Keratinocyte (primary cell): ENCODE results near the gene KAZALD1. TPM values are rescaled to one million over a fixed set of nuclear protein-coding genes. Genes with fewer than 3 reads are reported as not detected.

Experiments
- DNase-seq: peaks from one replicate; pipeline ENCODE4 v3.0.0-alpha.2; 2011; ENCODE audit warnings: low read depth, missing footprints, low spot score
- FAIRE-seq: peaks from 2 replicates; lab custom pipeline; 2011; peaks lifted over from hg19 to GRCh38; lab: Jason Lieb, UNC
- H2AFZ ChIP-seq: 2 replicates; pipeline ENCODE4 v1.6.0; 2012; ENCODE audit warnings: low read length, control low read depth, inconsistent platforms; ENCODE audit not compliant: control insufficient read depth
- H3K27ac ChIP-seq: 2 replicates; pipeline ENCODE4 v1.5.1; 2011; ENCODE audit warnings: low read length; ENCODE audit not compliant: control insufficient read depth, insufficient read depth
- H3K27me3 ChIP-seq: 3 replicates; pipeline ENCODE4 v1.6.0; 2011; ENCODE audit warnings: low read length; ENCODE audit not compliant: control insufficient read depth, insufficient read depth; ENCODE audit errors: extremely low read depth
- H3K36me3 ChIP-seq, 2 experiments: 2 replicates in 1 of 2; 3 replicates in 1 of 2; pipeline ENCODE4 v1.5.1; 2011; ENCODE audit warnings: low read length in 2 of 2, mild to moderate bottlenecking in 1 of 2; ENCODE audit not compliant: control insufficient read depth in 2 of 2, insufficient read depth in 2 of 2; ENCODE audit errors: extremely low read depth in 1 of 2
- H3K4me1 ChIP-seq: 3 replicates; pipeline ENCODE4 v1.5.1; 2011; ENCODE audit warnings: low read length; ENCODE audit not compliant: control insufficient read depth, insufficient read depth; ENCODE audit errors: extremely low read depth
- H3K4me2 ChIP-seq: 3 replicates; pipeline ENCODE4 v1.6.0; 2011; ENCODE audit warnings: low read depth, low read length; ENCODE audit not compliant: control insufficient read depth, insufficient read depth; ENCODE audit errors: extremely low read depth
- H3K4me3 ChIP-seq, 3 experiments: fragments of 200-600 bp in 1 of 3; sonication (generic) in 1 of 3; 2 replicates in 2 of 3; 3 replicates in 1 of 3; pipeline ENCODE4 v1.5.1; 2011 to 2016; ENCODE audit warnings: low read length in 3 of 3, mild to moderate bottlenecking in 3 of 3, control low read depth in 2 of 3, inconsistent platforms in 1 of 3, low read depth in 1 of 3, mixed read lengths in 1 of 3, mixed run types in 1 of 3, moderate library complexity in 1 of 3; ENCODE audit not compliant: control insufficient read depth in 2 of 3, insufficient read depth in 2 of 3; ENCODE audit errors: extremely low read depth in 1 of 3
- H3K79me2 ChIP-seq: 2 replicates; pipeline ENCODE4 v1.6.0; 2012; ENCODE audit warnings: low read length; ENCODE audit not compliant: control insufficient read depth, insufficient read depth
- H3K9ac ChIP-seq: 3 replicates; pipeline ENCODE4 v1.6.0; 2011; ENCODE audit warnings: low read length; ENCODE audit not compliant: control insufficient read depth, insufficient read depth; ENCODE audit errors: extremely low read depth
- H3K9me1 ChIP-seq: 3 replicates; pipeline ENCODE4 v1.6.0; 2011; ENCODE audit warnings: low read length; ENCODE audit not compliant: control insufficient read depth, insufficient read depth; ENCODE audit errors: extremely low read depth
- H3K9me3 ChIP-seq: 2 replicates; pipeline ENCODE4 v1.5.1; 2012; ENCODE audit warnings: low read depth, low read length; ENCODE audit not compliant: control insufficient read depth
- H4K20me1 ChIP-seq: 3 replicates; pipeline ENCODE4 v1.6.0; 2011; ENCODE audit warnings: low read length; ENCODE audit not compliant: control insufficient read depth, insufficient read depth; ENCODE audit errors: extremely low read depth
- CTCF ChIP-seq, 3 experiments: IDR thresholded peaks in 1 of 3; conservative IDR thresholded peaks in 1 of 3; optimal IDR thresholded peaks in 1 of 3; 2 replicates in 2 of 3; 3 replicates in 1 of 3; pipeline versions ENCODE3 to v1.5.1; 2011; ENCODE audit warnings: low read length in 3 of 3, mild to moderate bottlenecking in 3 of 3, moderate library complexity in 2 of 3, control low read depth in 1 of 3, inconsistent platforms in 1 of 3; ENCODE audit not compliant: insufficient read depth in 2 of 3; ENCODE audit errors: extremely low read depth in 1 of 3
- EZH2 ChIP-seq: IDR thresholded peaks from one replicate; pipeline ENCODE4 v1.6.1; 2012; ENCODE audit warnings: inconsistent platforms, mild to moderate bottlenecking, low read length, moderate library complexity
- dilution Hi-C: fragments of 300-500 bp; cut with MboI; formaldehyde crosslinking; loops from one replicate; pipeline ENCODE4 v1.7.0; 2020; ENCODE audit warnings: low sequenced_read_pairs; ENCODE audit not compliant: extremely low pct_ligation_motif_present
- polyA plus RNA-seq, 5 experiments: library from polyadenylated mRNA; depleted of rRNA in 3 of 5; stranded (reverse) in 3 of 5; stranded (forward) in 1 of 5; unstranded in 1 of 5; fragments of >200 nt; gene quantifications; 1 replicate in 1 of 5; 2 replicates in 3 of 5; 3 replicates in 1 of 5; pipeline versions ENCODE4 v1.2.1 to v1.2.3, GENCODE V29; 2011 to 2012; ENCODE audit warnings: missing spikeins in 2 of 5, low read depth in 1 of 5, low replicate concordance in 1 of 5

Gene KAZALD1
- polyA plus RNA-seq, 1 donor (not counting 4 experiments of a cell fraction or from before 2014, with no cell fraction given): 0.08 TPM

- no peaks in the 10 kb centered on the region for H4K20me1 ChIP-seq
- TF ChIP-seq EZH2 (no peak), CTCF (optimal IDR thresholded peaks at IDR 0.05 in 1 of 3, IDR thresholded peaks at IDR 0.05 in 1 of 3, conservative IDR thresholded peaks at IDR 0.05 in 1 of 3; ENCODE audit: extremely low read depth in 1 of 3, insufficient read depth in 2 of 3, low read length in 3 of 3) (no peak)
- dilution Hi-C loops: no loop called here
- no peak overlapping the region for H3K27ac ChIP-seq
- no peak overlapping the region for H3K4me2 ChIP-seq
- no peak overlapping the region for H3K9ac ChIP-seq
- peaks cover 18% of the 10 kb centered on the region for H3K4me1 ChIP-seq
- H3K9me3 ChIP-seq: no peaks in the 10 kb centered on the region
- no peaks in the 10 kb centered on the region for H3K27me3 ChIP-seq
- no peaks in the 10 kb centered on the region for H3K36me3 ChIP-seq
- no peak overlapping the region for H2AFZ ChIP-seq
- peaks cover 2% of the 10 kb centered on the region for H3K9me1 ChIP-seq
- DNase-seq: no peak
- H3K4me3 ChIP-seq: no peak overlapping the region
- no peak for FAIRE-seq
- no peaks in the 10 kb centered on the region for H3K79me2 ChIP-seq
Observed at GRCh38 chr10:101094121-101094879, 32.5 kb downstream of the KAZALD1 start.

GRCh38 chr10:101095004-101095403, 33.2 kb downstream of the KAZALD1 start:
- peaks cover 3% of the 10 kb centered on the region for H3K9me3 ChIP-seq
- peaks cover 2% of the 10 kb centered on the region for H3K9me1 ChIP-seq
- DNase-seq (no peak), FAIRE-seq (no peak)
- dilution Hi-C loops: no loop called here
- no peak overlapping the region for H3K4me3 ChIP-seq
- no peaks in the 10 kb centered on the region for H4K20me1 ChIP-seq
- no peak overlapping the region for H2AFZ ChIP-seq
- no peaks in the 10 kb centered on the region for H3K79me2 ChIP-seq
- H3K27me3 ChIP-seq: peaks cover 4% of the 10 kb centered on the region
- no peaks in the 10 kb centered on the region for H3K36me3 ChIP-seq
- H3K9ac ChIP-seq: no peak overlapping the region
- H3K4me2 ChIP-seq: no peak overlapping the region
- H3K4me1 ChIP-seq: peaks cover 22% of the 10 kb centered on the region
- no peak overlapping the region for H3K27ac ChIP-seq
- TF ChIP-seq EZH2 (no peak), CTCF (optimal IDR thresholded peaks at IDR 0.05 in 1 of 3, IDR thresholded peaks at IDR 0.05 in 1 of 3, conservative IDR thresholded peaks at IDR 0.05 in 1 of 3; ENCODE audit: extremely low read depth in 1 of 3, insufficient read depth in 2 of 3, low read length in 3 of 3) (no peak)
